ENCODE data around the gene AXIN1. TPM values are rescaled to one million over a fixed set of nuclear protein-coding genes. Genes with fewer than 3 reads are reported as not detected.

AXIN1 gene
- total and polyA plus RNA-seq, 9 of the 15 experiments (the other 6 are each of a cell fraction or from before 2014, with no cell fraction given) = 0.42 to 58.0 (median 25.9) TPM

DNA sequence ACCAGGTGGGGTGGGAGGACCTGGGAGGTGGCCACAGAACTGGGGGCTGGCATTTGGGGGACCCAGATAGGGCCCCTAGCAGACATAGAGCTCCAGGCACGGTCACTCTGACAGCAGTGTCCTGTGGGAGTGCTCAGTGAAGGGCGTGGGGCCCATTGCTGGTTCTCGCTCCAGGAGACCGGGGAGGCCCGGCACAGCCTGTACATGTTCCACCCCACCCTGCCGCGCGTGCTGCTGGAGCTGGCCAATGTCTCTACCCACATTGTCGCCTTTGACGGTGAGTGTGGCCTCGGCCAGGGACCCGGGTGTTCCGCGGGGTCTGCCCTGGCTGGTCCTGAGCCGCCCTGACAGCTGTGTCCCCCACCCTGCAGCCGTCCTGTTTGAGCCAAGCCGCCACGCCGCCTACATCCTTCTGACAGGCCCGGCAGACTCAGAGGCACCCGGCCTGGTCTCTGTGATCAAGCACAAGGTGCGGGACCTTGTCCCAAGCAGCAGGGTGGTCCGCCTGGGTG, 88.0 kb downstream of the AXIN1 start:
- CTCF ChIA-PET (ENCODE audit: low intra/inter-chr PET ratio) = no interaction called here
- intact Hi-C loops (cut with micrococcal nuclease) = no loop called here
- DNase-seq (ENCODE audit: extremely low read depth in 1 of 4, low spot score in 3 of 4) = no peak
- 84% methylated on average over 19 of the region's 23 CpGs for WGBS (ENCODE audit: insufficient coverage, low coverage, missing lambda C conversion rate)
- no peak for ATAC-seq
- Histone ChIP-seq H3K27ac (ENCODE audit: extremely low read depth, low read depth, low read length) (no peak overlapping the region), H2AFZ (ENCODE audit: low read depth, low read length) (no peak overlapping the region), H3K79me2 (ENCODE audit: control insufficient read depth, insufficient read depth, low read length) (no peaks in the 10 kb centered on the region), H3K9ac (ENCODE audit: insufficient read depth in 1 of 2, low read depth in 2 of 2, low read length in 2 of 2) (peak overlapping the region in 1 of 2 experiments; percentile 35; a peak in 1 of 4 replicates), H3K9me3 (replicated peaks; ENCODE audit: control insufficient read depth, insufficient read depth, low read depth, low read length) (no peaks in the 10 kb centered on the region), H3K4me1 (replicated peaks in 1 of 2; ENCODE audit: control insufficient read depth in 2 of 2, insufficient read depth in 2 of 2, low read length in 2 of 2) (peaks cover 4 to 62% of the 10 kb centered on the region in 2 experiments; a peak in 4 of 5 replicates), H4K20me1 (replicated peaks; ENCODE audit: control insufficient read depth, insufficient read depth, low read length) (peaks cover 3% of the 10 kb centered on the region; the same call in 1 of the 2 replicates), H3K4me2 (ENCODE audit: insufficient read depth, low read length) (no peak overlapping the region), H3K4me3 (no peak overlapping the region), H3K9me1 (ENCODE audit: control insufficient read depth, insufficient read depth, low read length) (peaks cover 4% of the 10 kb centered on the region), H3K36me3 (ENCODE audit: control insufficient read depth, insufficient read depth, low read length) (peaks cover 21% of the 10 kb centered on the region; the same call in 2 of the 3 replicates), H3K27me3 (ENCODE audit: control insufficient read depth in 2 of 2, insufficient read depth in 2 of 2, low read length in 2 of 2) (no peaks in the 10 kb centered on the region; a peak in 1 of 5 replicates)
- BruUV-seq (replicated peaks) = no TSS peak
- in situ Hi-C loops (cut with MboI) = no loop called here
- FAIRE-seq = no peak
- POLR2A ChIA-PET = interaction anchor here (0.6 to 0.8 kb wide), 2 partner anchors 12 to 21 kb away, joined by 3 read pairs; no protein-coding TSS in a partner anchor
- no peak for TF ChIP-seq BRD9 (IDR thresholded peaks at IDR 0.05; ENCODE audit: low read depth, partially characterized antibody)
- peak; percentile 38; the same call in 1 of the 2 replicates for TF ChIP-seq POLR2G (IDR thresholded peaks at IDR 0.05; ENCODE audit: low read depth, low read length)
- no peak for TF ChIP-seq RHOXF2B (CRISPR knock-in tag; conservative IDR thresholded peaks at IDR 0.05)
- TF ChIP-seq WHSC1 (IDR thresholded peaks at IDR 0.05; ENCODE audit: low read length) = no peak
- no peak for TF ChIP-seq ZNF76 (CRISPR knock-in tag; IDR thresholded peaks at IDR 0.05; ENCODE audit: borderline replicate concordance)

DNA sequence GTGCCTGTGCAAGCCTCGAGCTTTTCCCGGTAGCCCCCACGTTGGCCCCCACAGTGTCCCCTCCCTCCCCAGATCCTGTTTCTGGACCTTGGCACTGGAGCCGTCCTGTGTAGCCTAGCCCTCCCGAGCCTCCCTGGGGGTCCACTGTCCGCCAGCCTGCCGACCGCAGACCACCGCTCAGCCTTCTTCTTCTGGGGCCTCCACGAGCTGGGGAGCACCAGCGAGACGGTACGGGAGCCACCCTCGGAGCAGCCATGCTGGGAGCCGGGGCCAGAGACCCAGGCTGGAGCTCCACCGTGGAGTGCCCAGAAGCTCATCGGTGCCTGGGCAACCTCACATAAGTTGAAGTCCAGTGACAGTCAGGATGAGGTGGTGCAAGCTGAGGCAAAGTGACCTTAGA, 88.6 kb downstream of the AXIN1 start:
- H3K4me3 ChIP-seq = no peak overlapping the region
- CTCF ChIA-PET (ENCODE audit: low intra/inter-chr PET ratio) = no interaction called here
- H3K36me3 ChIP-seq (ENCODE audit: control insufficient read depth, insufficient read depth, low read length) = peaks cover 21% of the 10 kb centered on the region; the same call in 2 of the 3 replicates
- in situ Hi-C loops (cut with MboI) = no loop called here
- ATAC-seq (no peak), FAIRE-seq (no peak), DNase-seq (ENCODE audit: extremely low read depth in 1 of 4, low spot score in 3 of 4) (no peak)
- H2AFZ ChIP-seq (ENCODE audit: low read depth, low read length) = no peak overlapping the region
- H3K4me2 ChIP-seq (ENCODE audit: insufficient read depth, low read length) = no peak overlapping the region
- BruUV-seq (replicated peaks) = no TSS peak
- peaks cover 10 to 61% of the 10 kb centered on the region in 2 experiments; a peak in 4 of 5 replicates for H3K4me1 ChIP-seq (replicated peaks in 1 of 2; ENCODE audit: control insufficient read depth in 2 of 2, insufficient read depth in 2 of 2, low read length in 2 of 2)
- peaks cover 4% of the 10 kb centered on the region for H3K9me1 ChIP-seq (ENCODE audit: control insufficient read depth, insufficient read depth, low read length)
- WGBS (ENCODE audit: insufficient coverage, low coverage, missing lambda C conversion rate) = 91% methylated on average over 14 of the region's 17 CpGs
- POLR2A ChIA-PET = interaction anchor here (0.6 to 0.8 kb wide), 3 partner anchors 9 to 114 kb away, joined by 3 read pairs; no protein-coding TSS in a partner anchor
- H3K79me2 ChIP-seq (ENCODE audit: control insufficient read depth, insufficient read depth, low read length) = no peaks in the 10 kb centered on the region
- no peak overlapping the region; a peak in 1 of 4 replicates for H3K9ac ChIP-seq (ENCODE audit: insufficient read depth in 1 of 2, low read depth in 2 of 2, low read length in 2 of 2)
- H4K20me1 ChIP-seq (replicated peaks; ENCODE audit: control insufficient read depth, insufficient read depth, low read length) = peaks cover 3% of the 10 kb centered on the region; the same call in 1 of the 2 replicates
- intact Hi-C loops (cut with micrococcal nuclease) = no loop called here
- no peaks in the 10 kb centered on the region for H3K9me3 ChIP-seq (replicated peaks; ENCODE audit: control insufficient read depth, insufficient read depth, low read depth, low read length)
- H3K27me3 ChIP-seq (ENCODE audit: control insufficient read depth in 2 of 2, insufficient read depth in 2 of 2, low read length in 2 of 2) = no peaks in the 10 kb centered on the region; a peak in 1 of 5 replicates
- no peak overlapping the region for H3K27ac ChIP-seq (ENCODE audit: extremely low read depth, low read depth, low read length)
- no peak for TF ChIP-seq NBN (IDR thresholded peaks at IDR 0.05; ENCODE audit: low read depth)
- TF ChIP-seq, protein P1, sequence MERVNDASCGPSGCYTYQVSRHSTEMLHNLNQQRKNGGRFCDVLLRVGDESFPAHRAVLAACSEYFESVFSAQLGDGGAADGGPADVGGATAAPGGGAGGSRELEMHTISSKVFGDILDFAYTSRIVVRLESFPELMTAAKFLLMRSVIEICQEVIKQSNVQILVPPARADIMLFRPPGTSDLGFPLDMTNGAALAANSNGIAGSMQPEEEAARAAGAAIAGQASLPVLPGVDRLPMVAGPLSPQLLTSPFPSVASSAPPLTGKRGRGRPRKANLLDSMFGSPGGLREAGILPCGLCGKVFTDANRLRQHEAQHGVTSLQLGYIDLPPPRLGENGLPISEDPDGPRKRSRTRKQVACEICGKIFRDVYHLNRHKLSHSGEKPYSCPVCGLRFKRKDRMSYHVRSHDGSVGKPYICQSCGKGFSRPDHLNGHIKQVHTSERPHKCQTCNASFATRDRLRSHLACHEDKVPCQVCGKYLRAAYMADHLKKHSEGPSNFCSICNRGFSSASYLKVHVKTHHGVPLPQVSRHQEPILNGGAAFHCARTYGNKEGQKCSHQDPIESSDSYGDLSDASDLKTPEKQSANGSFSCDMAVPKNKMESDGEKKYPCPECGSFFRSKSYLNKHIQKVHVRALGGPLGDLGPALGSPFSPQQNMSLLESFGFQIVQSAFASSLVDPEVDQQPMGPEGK (CRISPR knock-in tag; IDR thresholded peaks at IDR 0.05; ENCODE audit: borderline replicate concordance) = no peak
- TF ChIP-seq, protein P2, sequence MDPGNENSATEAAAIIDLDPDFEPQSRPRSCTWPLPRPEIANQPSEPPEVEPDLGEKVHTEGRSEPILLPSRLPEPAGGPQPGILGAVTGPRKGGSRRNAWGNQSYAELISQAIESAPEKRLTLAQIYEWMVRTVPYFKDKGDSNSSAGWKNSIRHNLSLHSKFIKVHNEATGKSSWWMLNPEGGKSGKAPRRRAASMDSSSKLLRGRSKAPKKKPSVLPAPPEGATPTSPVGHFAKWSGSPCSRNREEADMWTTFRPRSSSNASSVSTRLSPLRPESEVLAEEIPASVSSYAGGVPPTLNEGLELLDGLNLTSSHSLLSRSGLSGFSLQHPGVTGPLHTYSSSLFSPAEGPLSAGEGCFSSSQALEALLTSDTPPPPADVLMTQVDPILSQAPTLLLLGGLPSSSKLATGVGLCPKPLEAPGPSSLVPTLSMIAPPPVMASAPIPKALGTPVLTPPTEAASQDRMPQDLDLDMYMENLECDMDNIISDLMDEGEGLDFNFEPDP (CRISPR knock-in tag; IDR thresholded peaks at IDR 0.05) = no peak
- TF ChIP-seq TRIM24 (IDR thresholded peaks at IDR 0.05) = no peak
- TF ChIP-seq ZNF354B (CRISPR knock-in tag; IDR thresholded peaks at IDR 0.05) = no peak
- TF ChIP-seq SP1 (CRISPR knock-in tag; IDR thresholded peaks at IDR 0.05) = no peak
- no peak for TF ChIP-seq NR4A1 (CRISPR knock-in tag; IDR thresholded peaks at IDR 0.05)
- TF ChIP-seq NR4A1 (tag; IDR thresholded peaks at IDR 0.05) = no peak

All from K562 (cell line).